Duodenal mucosa (tissue), 2 donors: ENCODE results near the gene CISD3.

Experiments used
- H3K27ac ChIP-seq: one replicate; pipeline ENCODE4 v1.7.0; 2013; ENCODE audit warnings: low read depth, low read length
- H3K27me3 ChIP-seq, 2 donors: one replicate each; pipeline ENCODE4 v1.7.0; 2013; ENCODE audit warnings: low read length in 2 of 2, control low read depth in 1 of 2; ENCODE audit not compliant: insufficient read depth in 2 of 2, control insufficient read depth in 1 of 2
- H3K36me3 ChIP-seq, 2 donors: one replicate each; pipeline ENCODE4 v1.7.0; 2013; ENCODE audit warnings: low read length in 2 of 2, control low read depth in 1 of 2; ENCODE audit not compliant: insufficient read depth in 2 of 2, control insufficient read depth in 1 of 2
- H3K4me1 ChIP-seq, 2 donors: one replicate each; pipeline ENCODE4 v1.7.0; 2013; ENCODE audit warnings: low read length in 2 of 2, control low read depth in 1 of 2; ENCODE audit not compliant: insufficient read depth in 2 of 2, control insufficient read depth in 1 of 2
- H3K4me3 ChIP-seq, 2 donors: one replicate each; pipeline ENCODE4 v1.7.0; 2013; ENCODE audit warnings: low read length in 2 of 2, low read depth in 1 of 2
- H3K9ac ChIP-seq, 2 donors: one replicate each; pipeline ENCODE4 v1.7.0; 2013; ENCODE audit warnings: low read length in 2 of 2, low read depth in 1 of 2
- H3K9me3 ChIP-seq, 2 donors: one replicate each; pipeline ENCODE4 v1.7.0; 2013; ENCODE audit warnings: low read length in 2 of 2, control low read depth in 1 of 2; ENCODE audit not compliant: control insufficient read depth in 1 of 2

Gene CISD3

DNA sequence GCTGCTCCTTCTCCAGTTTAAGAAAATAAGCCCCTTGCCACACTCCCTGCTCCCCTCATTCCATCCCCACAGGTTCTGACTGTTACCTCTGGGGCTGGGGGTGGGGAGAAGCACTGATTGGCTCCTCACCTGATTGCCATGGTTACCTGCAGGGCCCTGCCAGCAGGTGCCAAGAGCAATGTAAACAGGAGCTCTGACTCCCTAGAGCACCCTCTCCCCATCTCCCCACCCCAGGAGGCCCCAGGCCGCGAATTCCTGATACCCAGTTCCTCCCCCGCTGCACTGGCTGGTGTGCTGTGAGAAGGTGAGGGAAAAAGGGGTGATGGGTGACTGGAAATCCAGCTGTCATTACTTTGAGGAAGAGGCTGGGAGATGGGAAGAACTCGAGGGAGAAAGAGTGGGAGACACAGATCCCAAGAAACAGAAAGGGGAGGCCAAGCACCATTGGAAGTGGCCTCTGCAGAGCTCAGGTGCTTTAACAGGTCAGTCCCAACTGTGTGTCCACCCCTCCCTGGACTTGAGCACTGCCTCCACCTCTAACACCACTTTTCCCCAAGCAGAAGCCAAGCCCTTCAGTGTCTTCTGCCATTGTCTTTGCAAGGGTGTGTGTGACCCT, 13.5 kb downstream of the CISD3 start:
- Histone ChIP-seq H3K27me3 (peaks cover 3% of the 10 kb centered on the region in 2 donors), H3K4me1 (peaks cover 48 to 63% of the 10 kb centered on the region in 2 donors), H3K36me3 (no peaks in the 10 kb centered on the region), H3K9me3 (no peaks in the 10 kb centered on the region), H3K4me3 (no peak overlapping the region), H3K9ac (no peak overlapping the region), H3K27ac (no peak overlapping the region)

DNA sequence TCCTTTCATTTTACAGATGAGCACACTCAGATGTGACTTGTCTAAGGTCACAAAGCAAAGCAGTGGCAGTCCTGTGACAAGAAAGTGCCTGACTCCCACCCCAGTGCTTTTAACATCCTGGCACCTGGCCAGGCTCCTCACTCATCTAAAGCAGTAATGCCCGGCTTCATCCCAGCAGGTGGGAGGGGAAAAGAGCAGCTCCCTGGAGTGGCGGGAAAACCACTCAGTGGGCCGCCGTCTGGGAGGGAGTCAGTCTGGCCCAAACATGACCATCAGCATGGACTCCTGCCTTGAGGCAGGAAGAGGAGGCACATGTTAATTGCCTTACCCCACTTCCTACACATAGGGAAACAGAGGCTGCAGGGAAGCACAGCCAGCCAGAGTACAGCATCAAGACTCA, 15.4 kb downstream of the CISD3 start:
- Histone ChIP-seq H3K4me1 (peaks cover 45 to 64% of the 10 kb centered on the region in 2 donors), H3K9me3 (no peaks in the 10 kb centered on the region), H3K9ac (no peak overlapping the region), H3K27ac (no peak overlapping the region), H3K4me3 (no peak overlapping the region), H3K36me3 (no peaks in the 10 kb centered on the region), H3K27me3 (peaks cover 3 to 5% of the 10 kb centered on the region in 2 donors)

DNA sequence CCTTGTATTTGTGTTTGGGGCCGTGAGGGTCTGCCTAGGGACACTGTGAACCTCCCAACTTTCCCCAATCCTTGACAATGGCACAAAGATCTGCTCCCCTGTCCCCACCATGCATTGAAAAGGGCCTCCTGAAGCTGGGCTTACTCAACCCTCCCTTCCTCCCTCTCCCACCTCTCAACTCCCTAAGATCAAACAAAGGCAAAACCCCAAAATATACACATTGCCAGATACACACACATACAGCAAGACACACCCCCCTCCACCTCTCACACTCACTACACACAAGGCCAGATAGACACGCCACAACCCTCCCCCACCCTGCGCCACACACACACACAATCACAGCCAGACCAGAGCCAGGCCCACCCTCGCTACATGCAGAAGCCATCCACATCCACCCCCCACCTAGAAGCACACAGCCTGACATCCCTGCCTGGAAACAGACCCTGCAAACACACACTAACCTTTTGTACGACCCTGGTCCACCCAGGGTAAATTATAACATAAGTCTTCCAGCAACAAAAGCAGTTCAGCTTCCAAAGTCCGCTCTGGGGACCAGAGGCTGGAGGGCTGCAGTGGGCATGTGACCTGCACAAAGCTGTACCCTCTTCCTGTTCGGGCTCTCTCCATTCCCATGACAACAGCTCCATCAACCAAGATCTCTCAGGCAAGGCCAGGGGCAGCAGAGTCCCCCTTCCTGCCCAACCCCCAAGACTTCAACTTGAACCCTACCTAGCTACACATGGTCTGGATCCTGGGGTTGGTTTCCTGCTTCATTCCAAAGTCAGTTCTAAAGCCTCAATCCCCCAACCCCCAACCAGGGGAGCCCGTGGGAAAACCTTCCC, 16.1 kb downstream of the CISD3 start:
- peaks cover 51 to 71% of the 10 kb centered on the region in 2 donors for H3K4me1 ChIP-seq
- H3K27ac ChIP-seq, result no peak overlapping the region
- H3K27me3 ChIP-seq, result peaks cover 3 to 7% of the 10 kb centered on the region in 2 donors
- H3K9me3 ChIP-seq, result no peaks in the 10 kb centered on the region
- peak overlapping the region; percentile 53 to 77 for H3K4me3 ChIP-seq
- H3K9ac ChIP-seq, result peak overlapping the region in 1 of 2 donors; percentile 32
- no peaks in the 10 kb centered on the region for H3K36me3 ChIP-seq

DNA sequence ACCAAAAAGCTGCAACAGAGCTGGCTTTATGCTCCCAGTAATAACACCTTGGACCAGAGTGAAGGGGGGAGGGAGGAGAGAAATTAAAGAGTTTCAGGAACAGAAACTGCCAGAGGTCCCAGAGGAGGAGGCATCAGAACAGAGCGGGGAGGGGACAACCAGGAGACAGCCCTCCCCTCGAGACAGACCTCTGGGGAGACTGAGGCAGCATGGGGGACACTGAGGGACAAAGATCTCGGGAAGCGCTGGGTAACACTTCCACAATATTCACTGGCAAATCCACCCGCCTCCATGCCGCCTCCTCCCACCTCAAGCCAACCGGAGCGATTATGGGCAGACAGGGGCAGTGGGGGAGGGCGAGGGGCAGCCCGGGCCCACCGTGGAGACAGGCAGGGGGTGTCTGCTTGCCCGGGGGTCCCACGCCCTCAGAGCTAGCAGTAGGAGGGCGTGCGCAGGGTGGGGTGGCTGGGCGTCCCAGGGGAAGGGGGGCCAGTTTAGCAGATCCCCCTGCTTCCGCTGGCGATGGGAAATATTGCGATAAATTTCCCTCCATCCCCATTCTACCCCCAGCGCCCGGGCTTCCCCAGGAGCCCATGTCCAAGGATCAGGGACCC, 16.8 kb downstream of the CISD3 start:
- H3K27ac ChIP-seq, result no peak overlapping the region
- no peaks in the 10 kb centered on the region for H3K36me3 ChIP-seq
- no peaks in the 10 kb centered on the region for H3K9me3 ChIP-seq
- peaks cover 3 to 7% of the 10 kb centered on the region in 2 donors for H3K27me3 ChIP-seq
- H3K4me3 ChIP-seq, result peak overlapping the region; percentile 53 to 77
- peak overlapping the region in 1 of 2 donors; percentile 32 for H3K9ac ChIP-seq
- peaks cover 47 to 69% of the 10 kb centered on the region in 2 donors for H3K4me1 ChIP-seq

GRCh38 chr17:38747463-38748148, 17.5 kb downstream of the CISD3 start:
- peaks cover 3 to 7% of the 10 kb centered on the region in 2 donors for H3K27me3 ChIP-seq

DNA sequence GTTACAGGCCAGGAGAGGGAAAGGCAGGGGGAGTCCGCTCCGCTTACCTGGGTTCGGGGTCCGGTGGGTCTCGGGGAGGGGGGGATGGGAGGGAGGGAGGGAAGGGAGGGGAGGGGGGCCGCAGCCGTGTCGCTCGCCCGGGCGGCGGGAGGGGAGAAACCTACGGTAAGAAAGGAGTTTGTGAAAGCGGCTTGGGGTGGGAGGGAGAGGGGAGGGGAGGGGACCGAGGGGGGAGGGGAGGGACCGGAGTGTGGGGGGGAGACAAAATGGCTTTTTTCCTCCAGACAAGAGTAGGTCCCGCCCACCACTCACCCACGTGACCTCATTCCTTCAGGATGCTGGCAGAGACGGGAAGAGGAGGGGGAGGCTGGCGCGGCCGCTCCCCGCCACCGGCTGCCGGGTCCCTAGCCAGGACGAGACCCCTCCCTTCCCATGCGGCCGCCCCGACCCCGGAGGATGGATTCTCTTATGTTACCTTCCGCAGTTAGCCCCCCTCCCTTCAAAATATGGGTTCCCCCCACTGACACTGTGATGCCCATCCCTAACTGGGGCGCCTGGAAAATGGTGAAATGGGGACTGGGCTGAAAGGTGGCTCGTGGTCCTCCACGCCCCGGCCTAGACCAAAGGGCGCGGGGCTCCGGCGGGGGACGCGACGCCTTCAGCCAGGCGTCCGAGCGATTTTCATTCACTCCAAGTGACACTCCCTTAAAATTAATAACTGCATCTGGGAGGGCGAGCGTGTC, 18.2 kb downstream of the CISD3 start, which contains the start of gene PCGF2:
Gene PCGF2 (minus strand): TSS at position 188 of the 743 bp plus-strand sequence. CDS start 7,934 bp downstream, outside the sequence.
- H3K9me3 ChIP-seq, result no peaks in the 10 kb centered on the region
- peak within 1 kb of the TSS; percentile 75 to 77 for H3K4me3 ChIP-seq
- peaks cover 3 to 7% of the 10 kb centered on the region in 2 donors for H3K27me3 ChIP-seq
- no peaks in the 10 kb centered on the region for H3K36me3 ChIP-seq
- peaks cover 39 to 62% of the 10 kb centered on the region in 2 donors for H3K4me1 ChIP-seq
- H3K27ac ChIP-seq, result peak within 1 kb of the TSS; percentile 71
- H3K9ac ChIP-seq, result peak within 1 kb of the TSS; percentile 52 to 60

More at GRCh38 chr17:38747463-38748148, 17.5 kb downstream of the CISD3 start:
- Histone ChIP-seq H3K27ac (peak overlapping the region; percentile 59), H3K4me3 (peak overlapping the region; percentile 66 to 77), H3K9ac (peak overlapping the region; percentile 35 to 52), H3K9me3 (no peaks in the 10 kb centered on the region), H3K4me1 (peaks cover 40 to 66% of the 10 kb centered on the region in 2 donors), H3K36me3 (no peaks in the 10 kb centered on the region)

GRCh38 chr17:38748892-38749222, 18.7 kb downstream of the CISD3 start:
- Histone ChIP-seq H3K27ac (peak overlapping the region; percentile 71), H3K36me3 (no peaks in the 10 kb centered on the region), H3K27me3 (peaks cover 3 to 7% of the 10 kb centered on the region in 2 donors), H3K4me3 (peak overlapping the region; percentile 74 to 75), H3K9ac (peak overlapping the region; percentile 36 to 60), H3K4me1 (peaks cover 44 to 62% of the 10 kb centered on the region in 2 donors), H3K9me3 (no peaks in the 10 kb centered on the region)

GRCh38 chr17:38749223-38750043, 19.3 kb downstream of the CISD3 start:
- peak overlapping the region; percentile 71 for H3K27ac ChIP-seq
- no peaks in the 10 kb centered on the region for H3K9me3 ChIP-seq
- H3K4me3 ChIP-seq, result peak overlapping the region; percentile 74 to 75
- peaks cover 3 to 7% of the 10 kb centered on the region in 2 donors for H3K27me3 ChIP-seq
- H3K36me3 ChIP-seq, result peaks cover 0 to 2% of the 10 kb centered on the region in 2 donors
- peak overlapping the region; percentile 36 to 60 for H3K9ac ChIP-seq
- peaks cover 46 to 66% of the 10 kb centered on the region in 2 donors for H3K4me1 ChIP-seq

- Histone ChIP-seq H3K27me3 (peaks cover 3 to 7% of the 10 kb centered on the region in 2 donors), H3K9me3 (no peaks in the 10 kb centered on the region), H3K36me3 (peaks cover 0 to 7% of the 10 kb centered on the region in 2 donors), H3K27ac (no peak overlapping the region), H3K9ac (peak overlapping the region in 1 of 2 donors; percentile 60), H3K4me3 (peak overlapping the region; percentile 74 to 75), H3K4me1 (peaks cover 46 to 69% of the 10 kb centered on the region in 2 donors)
Observed at GRCh38 chr17:38750044-38750311, 19.8 kb downstream of the CISD3 start.
